NOMO-1 treated with DMSO at 0.1 percent for 48 hours (cell line): ENCODE measurements around the gene PCDHA4.
"Not testable (repeated sequence)": the region's sequence is repeated elsewhere in the genome, so short reads cannot be mapped to it uniquely, and the experiment has no call there.

ENCODE experiments used
- DNase-seq: peaks from one replicate; lab custom pipeline; 2025; ENCODE audit not compliant: unreplicated experiment; lab: John Stamatoyannopoulos, UW

PCDHA4 gene

DNA sequence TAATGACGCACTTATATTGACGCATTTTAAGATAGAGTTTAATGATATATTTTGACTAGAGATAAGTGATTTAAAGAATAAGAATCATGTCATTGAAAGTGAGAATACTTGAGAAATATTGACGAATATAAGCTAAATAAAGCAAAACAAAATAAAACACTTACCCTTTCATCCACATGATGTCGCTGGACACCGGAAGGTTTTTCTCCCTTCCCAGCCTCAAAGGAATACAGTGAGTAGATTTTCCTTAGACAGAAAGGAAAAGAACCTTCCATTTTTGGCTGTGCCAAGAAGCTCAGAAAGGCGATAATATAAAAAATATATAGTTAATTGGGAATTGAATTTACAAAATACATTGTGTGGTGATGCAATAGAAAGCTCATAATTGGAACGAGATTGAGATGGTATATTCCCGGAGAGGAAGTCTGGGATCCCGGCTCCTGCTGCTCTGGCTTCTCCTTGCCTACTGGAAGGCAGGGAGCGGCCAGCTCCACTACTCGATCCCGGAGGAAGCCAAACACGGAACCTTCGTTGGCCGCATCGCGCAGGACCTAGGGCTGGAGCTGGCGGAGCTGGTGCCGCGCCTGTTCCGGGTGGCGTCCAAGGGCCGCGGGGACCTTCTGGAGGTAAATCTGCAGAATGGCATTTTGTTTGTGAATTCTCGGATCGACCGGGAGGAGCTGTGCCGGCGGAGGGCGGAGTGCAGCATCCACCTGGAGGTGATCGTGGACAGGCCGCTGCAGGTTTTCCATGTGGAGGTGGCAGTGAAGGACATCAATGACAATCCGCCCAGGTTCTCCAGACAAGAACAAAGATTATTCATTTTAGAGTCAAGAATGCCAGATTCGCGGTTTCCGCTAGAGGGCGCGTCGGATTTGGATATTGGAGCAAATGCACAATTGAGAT, 14.8 kb downstream of the PCDHA4 start, which contains the start of gene PCDHA5:
TSS of gene PCDHA5 (plus strand) at position 239 of the 906 bp plus-strand sequence.
- DNase-seq: no peak

DNA sequence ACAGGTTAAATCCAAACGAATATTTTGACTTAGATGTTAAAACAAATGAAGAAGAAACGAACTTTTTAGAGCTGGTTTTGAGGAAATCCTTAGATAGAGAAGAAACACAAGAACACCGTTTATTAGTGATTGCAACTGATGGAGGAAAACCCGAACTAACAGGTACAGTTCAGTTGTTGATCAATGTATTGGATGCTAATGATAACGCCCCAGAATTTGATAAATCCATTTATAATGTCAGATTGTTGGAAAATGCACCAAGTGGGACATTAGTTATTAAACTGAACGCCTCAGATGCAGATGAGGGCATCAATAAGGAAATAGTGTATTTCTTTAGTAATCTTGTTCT, 15.4 kb downstream of the PCDHA4 start:
- no peak for DNase-seq

DNA sequence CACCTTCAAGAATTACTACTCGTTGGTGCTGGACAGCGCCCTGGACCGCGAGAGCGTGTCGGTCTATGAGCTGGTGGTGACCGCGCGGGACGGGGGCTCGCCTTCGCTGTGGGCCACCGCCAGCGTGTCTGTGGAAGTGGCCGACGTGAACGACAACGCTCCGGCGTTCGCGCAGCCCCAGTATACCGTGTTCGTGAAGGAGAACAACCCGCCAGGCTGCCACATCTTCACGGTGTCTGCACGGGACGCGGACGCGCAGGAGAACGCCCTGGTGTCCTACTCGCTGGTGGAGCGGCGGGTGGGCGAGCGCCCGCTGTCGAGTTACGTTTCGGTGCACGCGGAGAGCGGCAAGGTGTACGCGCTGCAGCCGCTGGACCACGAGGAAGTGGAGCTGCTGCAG, 16.1 kb downstream of the PCDHA4 start:
- DNase-seq: not testable (repeated sequence)

DNA sequence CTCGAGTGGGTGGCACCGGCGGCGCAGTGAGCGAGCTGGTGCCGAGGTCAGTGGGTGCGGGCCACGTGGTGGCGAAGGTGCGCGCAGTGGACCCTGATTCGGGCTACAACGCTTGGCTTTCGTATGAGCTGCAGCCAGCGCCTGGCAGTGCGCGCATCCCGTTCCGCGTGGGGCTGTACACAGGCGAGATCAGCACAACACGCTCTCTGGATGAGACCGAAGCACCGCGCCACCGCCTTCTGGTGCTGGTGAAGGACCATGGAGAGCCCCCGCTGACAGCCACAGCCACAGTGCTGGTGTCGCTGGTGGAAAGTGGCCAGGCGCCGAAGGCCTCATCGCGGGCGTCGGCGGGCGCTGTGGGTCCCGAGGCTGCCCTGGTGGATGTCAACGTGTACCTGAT, 16.6 kb downstream of the PCDHA4 start:
- no peak for DNase-seq

DNA sequence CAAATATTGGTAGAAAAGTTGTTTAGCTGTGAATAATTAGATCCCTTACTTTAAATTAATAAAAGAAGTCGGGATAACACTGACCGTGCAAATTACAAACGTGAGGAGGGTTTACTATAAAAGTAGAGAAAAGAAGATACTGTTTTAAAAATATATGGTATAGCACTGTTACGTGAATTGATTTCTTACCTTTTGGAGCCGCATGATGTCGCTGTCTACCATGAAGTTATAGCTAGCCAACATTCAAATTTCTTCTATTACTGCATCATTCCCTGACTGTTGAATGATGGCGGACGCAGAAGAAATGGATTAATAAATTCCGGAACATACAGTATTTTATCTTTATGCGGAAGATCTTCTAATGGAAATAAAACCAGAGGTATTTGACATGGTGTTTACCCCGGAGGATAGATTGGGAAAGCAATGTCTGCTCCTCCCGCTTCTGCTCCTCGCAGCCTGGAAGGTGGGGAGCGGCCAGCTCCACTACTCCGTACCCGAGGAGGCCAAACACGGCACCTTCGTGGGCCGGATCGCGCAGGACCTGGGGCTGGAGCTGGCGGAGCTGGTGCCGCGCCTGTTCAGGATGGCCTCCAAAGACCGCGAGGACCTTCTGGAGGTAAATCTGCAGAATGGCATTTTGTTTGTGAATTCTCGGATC, 21.0 kb downstream of the PCDHA4 start, which contains the start of gene PCDHA6:
TSS of gene PCDHA6 (plus strand) at position 257 of the 658 bp plus-strand sequence. CDS start at position 389, 132 bp downstream.
- no peak for DNase-seq

DNA sequence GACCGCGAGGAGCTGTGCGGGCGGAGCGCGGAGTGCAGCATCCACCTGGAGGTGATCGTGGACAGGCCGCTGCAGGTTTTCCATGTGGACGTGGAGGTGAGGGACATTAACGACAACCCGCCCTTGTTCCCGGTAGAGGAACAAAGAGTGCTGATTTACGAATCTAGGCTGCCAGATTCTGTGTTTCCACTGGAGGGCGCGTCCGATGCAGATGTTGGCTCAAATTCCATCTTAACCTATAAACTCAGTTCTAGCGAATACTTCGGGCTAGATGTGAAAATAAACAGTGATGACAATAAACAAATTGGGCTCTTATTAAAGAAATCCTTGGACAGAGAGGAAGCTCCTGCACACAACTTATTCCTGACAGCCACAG, 21.5 kb downstream of the PCDHA4 start:
- DNase-seq: no peak

DNA sequence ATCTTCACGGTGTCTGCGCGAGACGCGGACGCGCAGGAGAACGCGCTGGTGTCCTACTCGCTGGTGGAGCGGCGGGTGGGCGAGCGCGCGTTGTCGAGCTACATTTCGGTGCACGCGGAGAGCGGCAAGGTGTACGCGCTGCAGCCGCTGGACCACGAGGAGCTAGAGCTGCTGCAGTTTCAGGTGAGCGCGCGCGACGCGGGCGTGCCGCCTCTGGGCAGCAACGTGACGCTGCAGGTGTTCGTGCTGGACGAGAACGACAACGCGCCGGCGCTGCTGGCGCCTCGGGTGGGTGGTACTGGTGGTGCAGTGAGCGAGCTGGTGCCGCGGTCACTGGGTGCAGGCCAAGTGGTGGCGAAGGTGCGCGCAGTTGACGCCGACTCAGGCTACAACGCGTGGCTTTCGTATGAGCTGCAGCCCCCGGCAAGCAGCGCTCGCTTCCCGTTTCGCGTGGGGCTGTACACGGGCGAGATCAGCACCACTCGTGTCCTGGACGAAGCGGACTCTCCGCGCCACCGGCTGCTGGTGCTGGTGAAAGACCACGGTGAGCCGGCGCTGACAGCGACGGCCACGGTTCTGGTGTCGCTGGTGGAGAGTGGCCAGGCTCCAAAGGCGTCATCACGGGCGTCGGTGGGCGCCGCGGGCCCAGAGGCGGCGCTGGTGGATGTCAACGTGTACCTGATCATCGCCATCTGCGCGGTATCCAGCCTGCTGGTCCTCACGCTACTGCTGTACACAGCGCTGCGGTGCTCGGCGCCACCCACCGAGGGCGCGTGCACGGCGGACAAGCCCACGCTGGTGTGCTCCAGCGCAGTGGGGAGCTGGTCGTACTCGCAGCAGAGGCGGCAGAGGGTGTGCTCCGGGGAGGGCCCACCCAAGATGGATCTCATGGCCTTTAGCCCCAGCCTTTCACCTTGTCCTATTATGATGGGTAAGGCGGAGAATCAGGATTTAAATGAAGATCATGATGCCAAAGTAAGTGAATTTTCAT, 22.9 kb downstream of the PCDHA4 start:
- not testable (repeated sequence) for DNase-seq

DNA sequence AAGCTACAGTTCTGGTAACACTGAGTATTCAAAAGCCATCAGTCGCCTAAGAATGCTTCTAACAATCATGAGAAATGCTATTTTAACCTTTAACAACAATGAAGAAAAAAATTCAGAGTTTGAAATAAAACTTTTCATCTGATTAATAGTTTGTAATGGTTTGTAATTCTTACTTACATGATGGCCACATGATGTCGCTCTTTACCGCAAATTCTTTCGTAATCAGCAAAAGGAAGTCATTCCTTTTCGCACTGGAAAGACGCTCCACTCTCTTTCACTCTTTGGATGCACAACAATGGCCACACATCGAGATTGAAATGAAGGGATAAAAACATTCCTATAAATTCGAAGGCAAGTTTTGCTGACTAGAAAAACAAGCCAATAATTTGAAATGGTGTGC, 27.1 kb downstream of the PCDHA4 start, which contains the start of gene PCDHA7:
TSS of gene PCDHA7 (plus strand) at position 277 of the 400 bp plus-strand sequence. CDS start at position 392, 115 bp downstream.
- DNase-seq: no peak

DNA sequence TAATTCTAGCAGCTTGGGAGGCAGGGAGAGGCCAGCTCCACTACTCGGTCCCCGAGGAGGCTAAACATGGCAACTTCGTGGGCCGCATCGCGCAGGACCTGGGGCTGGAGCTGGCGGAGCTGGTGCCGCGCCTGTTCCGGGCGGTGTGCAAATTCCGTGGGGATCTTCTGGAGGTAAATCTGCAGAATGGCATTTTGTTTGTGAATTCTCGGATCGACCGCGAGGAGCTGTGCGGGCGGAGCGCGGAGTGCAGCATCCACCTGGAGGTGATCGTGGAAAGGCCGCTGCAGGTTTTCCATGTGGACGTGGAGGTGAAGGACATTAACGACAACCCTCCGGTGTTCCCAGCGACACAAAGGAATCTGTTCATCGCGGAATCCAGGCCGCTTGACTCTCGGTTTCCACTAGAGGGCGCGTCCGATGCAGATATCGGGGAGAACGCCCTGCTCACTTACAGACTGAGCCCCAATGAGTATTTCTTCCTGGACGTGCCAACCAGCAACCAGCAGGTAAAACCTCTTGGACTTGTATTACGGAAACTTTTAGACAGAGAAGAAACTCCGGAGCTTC, 27.7 kb downstream of the PCDHA4 start:
- DNase-seq: not testable (repeated sequence)

DNA sequence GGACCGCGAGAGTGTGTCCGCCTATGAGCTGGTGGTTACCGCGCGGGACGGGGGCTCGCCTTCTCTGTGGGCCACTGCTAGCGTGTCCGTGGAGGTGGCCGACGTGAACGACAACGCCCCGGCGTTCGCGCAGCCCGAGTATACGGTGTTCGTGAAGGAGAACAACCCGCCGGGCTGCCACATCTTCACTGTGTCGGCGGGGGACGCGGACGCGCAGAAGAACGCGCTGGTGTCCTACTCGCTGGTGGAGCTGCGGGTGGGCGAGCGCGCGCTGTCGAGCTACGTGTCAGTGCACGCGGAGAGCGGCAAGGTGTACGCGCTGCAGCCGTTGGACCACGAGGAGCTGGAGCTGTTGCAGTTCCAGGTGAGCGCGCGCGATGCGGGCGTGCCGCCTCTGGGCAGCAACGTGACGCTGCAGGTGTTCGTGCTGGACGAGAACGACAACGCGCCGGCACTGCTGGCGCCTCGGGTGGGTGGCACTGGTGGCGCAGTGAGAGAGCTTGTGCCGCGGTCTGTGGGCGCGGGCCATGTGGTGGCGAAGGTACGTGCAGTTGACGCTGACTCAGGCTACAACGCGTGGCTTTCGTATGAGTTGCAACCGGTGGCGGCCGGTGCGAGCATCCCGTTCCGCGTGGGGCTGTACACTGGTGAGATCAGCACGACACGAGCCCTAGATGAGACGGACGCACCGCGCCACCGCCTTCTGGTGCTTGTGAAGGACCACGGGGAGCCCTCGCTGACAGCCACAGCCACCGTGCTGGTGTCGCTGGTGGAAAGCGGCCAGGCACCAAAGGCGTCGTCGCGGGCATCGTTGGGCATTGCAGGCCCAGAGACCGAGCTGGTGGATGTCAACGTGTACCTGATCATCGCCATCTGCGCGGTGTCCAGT, 29.0 kb downstream of the PCDHA4 start:
- no peak for DNase-seq

DNA sequence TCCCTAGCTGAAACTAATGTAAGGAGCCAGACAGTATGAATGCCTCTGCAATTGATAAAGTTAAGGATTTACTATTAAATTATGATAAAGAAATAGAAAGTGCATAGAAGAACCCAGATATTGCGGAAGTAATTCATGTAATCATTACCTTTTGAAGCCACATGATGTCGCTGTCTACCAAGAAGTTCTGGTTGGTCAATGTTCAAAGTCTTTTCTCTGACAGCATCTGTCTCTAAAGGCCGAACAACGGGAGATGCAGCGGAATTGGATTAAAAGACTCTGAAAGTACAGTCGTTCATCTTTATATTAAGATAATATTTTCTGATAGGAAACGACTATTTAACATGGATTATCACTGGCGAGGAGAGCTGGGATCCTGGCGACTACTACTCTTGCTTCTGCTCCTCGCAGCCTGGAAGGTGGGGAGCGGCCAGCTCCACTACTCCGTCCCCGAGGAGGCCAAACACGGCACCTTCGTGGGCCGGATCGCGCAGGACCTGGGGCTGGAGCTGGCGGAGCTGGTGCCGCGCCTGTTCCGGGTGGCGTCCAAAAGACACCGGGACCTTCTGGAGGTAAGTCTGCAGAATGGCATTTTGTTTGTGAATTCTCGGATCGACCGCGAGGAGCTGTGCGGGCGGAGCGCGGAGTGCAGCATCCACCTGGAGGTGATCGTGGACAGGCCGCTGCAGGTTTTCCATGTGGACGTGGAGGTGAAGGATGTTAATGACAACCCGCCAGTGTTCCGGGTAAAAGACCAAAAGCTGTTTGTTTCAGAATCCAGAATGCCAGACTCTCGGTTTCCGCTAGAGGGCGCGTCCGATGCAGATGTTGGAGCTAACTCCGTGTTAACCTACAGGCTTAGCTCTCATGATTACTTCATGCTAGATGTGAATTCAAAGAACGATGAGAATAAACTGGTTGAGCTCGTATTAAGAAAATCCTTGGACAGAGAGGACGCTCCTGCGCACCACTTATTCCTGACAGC, 34.4 kb downstream of the PCDHA4 start, which contains the start of gene PCDHA8:
TSS of gene PCDHA8 (plus strand) at position 210 of the 985 bp plus-strand sequence. CDS start at position 345, 135 bp downstream.
- DNase-seq: no peak

- no peak for DNase-seq
Measured at GRCh38 chr5:140842798-140843733, 36.2 kb downstream of the PCDHA4 start.

DNA sequence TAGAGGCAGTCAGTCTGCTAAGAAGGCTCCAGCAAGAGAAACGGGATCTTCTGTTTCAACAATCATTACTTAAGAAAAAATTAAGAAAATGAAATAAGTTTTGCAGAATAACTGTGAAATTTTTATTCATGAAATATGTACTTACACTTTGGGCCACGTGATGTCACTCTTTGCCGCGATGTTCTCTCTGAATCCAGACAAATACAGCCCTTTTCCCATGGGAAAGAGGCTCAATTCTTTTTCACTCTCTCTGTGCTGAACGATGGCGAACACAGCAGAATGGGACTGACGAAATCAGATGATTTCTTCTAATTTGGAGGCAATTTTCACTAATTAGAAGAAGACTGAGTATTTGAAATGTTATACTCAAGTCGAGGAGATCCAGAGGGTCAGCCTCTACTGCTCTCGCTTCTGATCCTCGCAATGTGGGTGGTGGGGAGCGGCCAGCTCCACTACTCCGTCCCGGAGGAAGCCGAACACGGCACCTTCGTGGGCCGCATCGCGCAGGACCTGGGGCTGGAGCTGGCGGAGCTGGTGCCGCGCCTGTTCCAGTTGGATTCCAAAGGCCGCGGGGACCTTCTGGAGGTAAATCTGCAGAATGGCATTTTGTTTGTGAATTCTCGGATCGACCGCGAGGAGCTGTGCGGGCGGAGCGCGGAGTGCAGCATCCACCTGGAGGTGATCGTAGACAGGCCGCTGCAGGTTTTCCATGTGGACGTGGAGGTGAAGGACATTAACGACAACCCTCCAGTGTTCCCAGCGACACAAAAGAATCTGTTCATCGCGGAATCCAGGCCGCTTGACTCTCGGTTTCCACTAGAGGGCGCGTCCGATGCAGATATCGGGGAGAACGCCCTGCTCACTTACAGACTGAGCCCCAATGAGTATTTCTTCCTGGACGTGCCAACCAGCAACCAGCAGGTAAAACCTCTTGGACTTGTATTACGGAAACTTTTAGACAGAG, 41.6 kb downstream of the PCDHA4 start, which contains the start of gene PCDHA9:
TSS of gene PCDHA9 (plus strand) at position 244 of the 964 bp plus-strand sequence. CDS start at position 358, 114 bp downstream.
- DNase-seq: not testable (repeated sequence)

- not testable (repeated sequence) for DNase-seq
Measured at GRCh38 chr5:140849831-140850634, 43.2 kb downstream of the PCDHA4 start.
